Measurements from ENCODE around the gene CD226.
"Not testable (repeated sequence)": the region's sequence is repeated elsewhere in the genome, so short reads cannot be mapped to it uniquely, and the experiment has no call there.

CD226 gene

DNA sequence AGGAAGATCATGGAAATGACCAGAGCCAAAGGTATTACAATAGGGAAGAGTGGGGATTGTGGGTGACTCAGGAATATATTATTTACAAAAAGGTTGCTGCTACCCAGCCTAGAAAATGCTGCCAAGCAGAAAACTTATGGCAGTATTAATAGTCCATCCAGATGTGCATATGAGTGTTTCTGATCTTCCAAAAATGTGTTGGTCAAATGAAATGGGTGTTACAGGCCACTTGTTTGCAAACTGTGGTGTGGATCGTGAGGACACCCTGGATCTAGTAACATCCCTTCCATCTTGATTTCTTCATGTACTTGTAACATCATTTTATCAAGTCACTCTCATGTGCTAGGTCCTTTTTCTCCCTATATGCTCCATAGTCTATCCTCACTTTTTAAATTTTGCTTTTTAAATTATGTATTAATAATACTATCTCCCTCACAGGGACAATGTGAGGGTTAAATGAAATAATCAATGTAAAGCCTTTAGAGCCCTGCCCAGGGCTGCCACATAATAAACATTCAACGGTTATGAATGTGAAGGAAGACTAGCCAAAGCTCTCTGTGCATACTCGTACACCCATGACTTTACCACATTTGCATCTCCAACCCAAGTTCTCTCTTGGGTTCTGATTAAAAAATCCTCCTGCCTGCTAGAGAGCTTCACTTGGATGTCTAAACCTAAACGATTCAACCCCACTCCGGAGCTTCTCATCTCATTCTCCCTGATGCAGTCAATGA is 18.5 kb downstream of the CD226 start:
- H3K4me3 ChIP-seq (ENCODE audit: low read depth, low read length) = no peak overlapping the region
- DNase-seq (ENCODE audit: low read depth) = no peak

DNA sequence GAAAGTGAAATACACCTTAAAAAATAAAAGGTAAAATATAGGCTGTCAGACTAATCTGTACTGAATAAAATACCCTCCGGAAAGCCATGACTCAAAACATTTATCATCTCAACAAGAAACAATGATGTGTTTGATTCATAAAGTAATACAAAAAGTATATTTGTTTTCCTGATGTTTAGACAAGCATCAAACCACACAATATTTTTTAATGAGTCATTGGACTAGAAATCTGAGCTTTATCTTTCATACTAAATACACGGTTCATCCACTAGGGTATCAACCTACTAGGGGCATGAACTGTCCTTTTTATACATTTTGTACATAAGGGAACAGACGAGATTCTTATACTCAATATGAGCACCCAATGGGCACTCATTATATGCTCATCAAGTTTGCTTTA is 31.3 kb downstream of the CD226 start:
- DNase-seq (ENCODE audit: low read depth) = no peak
- no peak overlapping the region for H3K4me3 ChIP-seq (ENCODE audit: low read depth, low read length)

- DNase-seq (ENCODE audit: low read depth) = no peak
- H3K4me3 ChIP-seq (ENCODE audit: low read depth, low read length) = no peak overlapping the region
These were observed 38.8 kb downstream of the CD226 start for GRCh38 chr18:69908838-69909237.

GRCh38 chr18:69906765-69907164 is 40.9 kb downstream of the CD226 start:
- H3K4me3 ChIP-seq (ENCODE audit: low read depth, low read length) = no peak overlapping the region
- DNase-seq (ENCODE audit: low read depth) = no peak

GRCh38 chr18:69900941-69901340 is 46.7 kb downstream of the CD226 start:
- H3K4me3 ChIP-seq (ENCODE audit: low read depth, low read length) = no peak overlapping the region
- no peak for DNase-seq (ENCODE audit: low read depth)

GRCh38 chr18:69899154-69899923 is 48.3 kb downstream of the CD226 start:
- not testable (repeated sequence) for H3K4me3 ChIP-seq (ENCODE audit: low read depth, low read length); DNase-seq (ENCODE audit: low read depth)

GRCh38 chr18:69898241-69898861 is 49.3 kb downstream of the CD226 start:
- H3K4me3 ChIP-seq (ENCODE audit: low read depth, low read length) = no peak overlapping the region

GRCh38 chr18:69897397-69898108 is 50.1 kb downstream of the CD226 start:
- H3K4me3 ChIP-seq (ENCODE audit: low read depth, low read length) = no peak overlapping the region
- no peak for DNase-seq (ENCODE audit: low read depth)

More at GRCh38 chr18:69898241-69898861, 49.3 kb downstream of the CD226 start:
- no peak for DNase-seq (ENCODE audit: low read depth)

DNA sequence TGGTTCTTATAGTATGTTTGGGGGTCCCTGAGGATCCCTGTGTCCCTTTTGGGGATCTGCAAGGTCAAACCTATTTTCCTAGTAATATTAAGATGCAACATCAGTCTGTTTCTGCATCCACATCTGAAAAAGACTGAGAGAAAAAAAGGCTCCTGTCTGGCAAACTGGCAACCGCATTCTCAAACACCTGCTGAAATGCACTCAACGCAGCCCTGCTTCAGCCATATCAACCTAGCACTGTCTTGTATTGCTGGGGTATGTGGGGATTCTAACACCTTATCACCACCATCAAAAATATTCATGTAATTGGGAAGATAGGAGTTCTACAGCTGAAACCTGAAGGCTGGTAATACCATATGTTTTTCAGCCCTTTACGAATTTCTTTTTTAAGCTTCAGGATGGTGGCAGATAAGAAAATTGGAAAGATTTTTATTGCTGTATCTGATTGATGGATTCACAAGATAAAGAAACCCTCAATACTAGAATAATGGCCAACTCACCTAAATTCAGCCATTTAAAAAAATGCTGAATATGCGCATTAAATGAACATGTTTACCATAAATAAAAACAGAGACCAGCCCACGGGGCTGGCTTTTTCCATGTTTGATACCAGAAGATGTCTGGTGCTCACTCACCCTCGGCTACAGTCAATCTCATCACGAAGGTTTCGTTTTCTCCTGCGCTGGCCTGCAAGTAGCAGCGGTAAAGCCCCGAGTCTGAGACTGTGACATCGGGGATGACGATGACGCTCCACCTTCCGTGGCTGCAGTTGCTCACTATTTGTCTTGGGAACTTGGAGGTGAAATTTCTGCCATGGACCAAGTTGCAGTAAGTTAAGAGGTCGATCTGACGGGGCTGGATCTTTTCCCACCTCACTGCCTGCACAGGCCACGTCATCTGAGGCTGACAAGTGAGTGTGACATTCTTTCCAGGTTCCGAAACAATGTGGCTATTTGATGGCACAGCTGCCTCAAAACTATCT is 52.3 kb downstream of the CD226 start:
- no peak overlapping the region for H3K4me3 ChIP-seq (ENCODE audit: low read depth, low read length)
- DNase-seq (ENCODE audit: low read depth) = no peak

DNA sequence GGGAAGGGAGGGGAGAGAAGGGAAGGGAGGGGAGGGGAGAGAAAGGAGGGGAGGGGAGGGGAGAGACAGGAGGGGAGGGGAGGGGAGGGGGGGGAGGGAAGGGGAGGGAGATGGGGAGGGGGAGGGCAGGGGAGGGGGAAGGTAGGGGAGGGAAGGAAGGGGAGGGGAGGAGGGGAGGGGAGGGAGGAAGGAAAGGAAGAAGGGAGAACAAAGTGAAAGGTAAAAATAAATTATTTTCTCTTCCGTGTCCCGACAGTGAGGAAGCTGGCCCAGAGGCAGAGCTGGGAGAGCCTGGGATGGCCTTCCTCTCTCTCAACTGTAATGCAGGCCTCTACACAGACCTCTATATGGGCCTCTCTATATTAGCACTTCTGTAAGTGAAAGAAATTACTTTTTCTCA is 53.2 kb downstream of the CD226 start:
- H3K4me3 ChIP-seq (ENCODE audit: low read depth, low read length) = no peak overlapping the region
- no peak for DNase-seq (ENCODE audit: low read depth)

GRCh38 chr18:69890558-69890957 is 57.1 kb downstream of the CD226 start:
- DNase-seq (ENCODE audit: low read depth) = no peak
- H3K4me3 ChIP-seq (ENCODE audit: low read depth, low read length) = no peak overlapping the region

- H3K4me3 ChIP-seq (ENCODE audit: low read depth, low read length) = no peak overlapping the region
- no peak for DNase-seq (ENCODE audit: low read depth)
These were observed 58.7 kb downstream of the CD226 start for GRCh38 chr18:69889009-69889408.

- no peak for DNase-seq (ENCODE audit: low read depth)
- no peak overlapping the region for H3K4me3 ChIP-seq (ENCODE audit: low read depth, low read length)
These were observed 60.4 kb downstream of the CD226 start for GRCh38 chr18:69887256-69887655.

DNA sequence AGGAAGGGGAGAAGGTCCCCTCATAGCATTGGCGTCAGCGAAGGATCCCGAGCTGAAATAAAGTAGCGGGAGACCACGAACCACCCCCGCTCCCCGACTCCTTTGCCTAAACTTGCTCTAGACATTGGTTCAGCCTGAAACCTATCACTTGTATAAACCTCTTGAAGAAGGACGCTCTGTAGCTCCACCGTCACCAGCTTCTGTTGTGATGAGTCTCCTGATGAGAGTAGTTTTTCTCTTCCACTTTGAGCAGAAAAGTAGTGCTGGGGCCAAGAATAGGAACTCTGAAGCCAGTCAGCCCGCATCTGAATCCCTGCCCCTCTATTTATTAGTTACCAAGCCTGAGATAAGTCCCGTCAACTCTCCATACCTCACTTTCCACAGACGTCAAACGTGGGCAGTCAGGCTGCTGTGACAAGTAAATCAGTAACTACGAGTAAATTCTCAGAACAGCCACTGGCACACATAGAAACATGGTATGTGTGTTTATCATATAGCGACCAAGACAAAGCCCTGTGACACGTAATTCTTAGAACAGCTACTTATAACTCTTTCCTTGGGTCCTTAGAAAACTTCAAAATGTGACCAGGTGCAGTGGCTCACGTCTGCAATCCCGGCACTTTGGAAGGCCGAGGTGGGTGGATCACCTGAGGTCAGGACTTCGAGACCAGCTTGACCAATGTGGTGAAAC is 61.7 kb downstream of the CD226 start:
- H3K4me3 ChIP-seq (ENCODE audit: low read depth, low read length) = no peak overlapping the region
- DNase-seq (ENCODE audit: low read depth) = no peak

GRCh38 chr18:69885355-69885754 is 62.3 kb downstream of the CD226 start:
- no peak overlapping the region for H3K4me3 ChIP-seq (ENCODE audit: low read depth, low read length)
- no peak for DNase-seq (ENCODE audit: low read depth)

DNA sequence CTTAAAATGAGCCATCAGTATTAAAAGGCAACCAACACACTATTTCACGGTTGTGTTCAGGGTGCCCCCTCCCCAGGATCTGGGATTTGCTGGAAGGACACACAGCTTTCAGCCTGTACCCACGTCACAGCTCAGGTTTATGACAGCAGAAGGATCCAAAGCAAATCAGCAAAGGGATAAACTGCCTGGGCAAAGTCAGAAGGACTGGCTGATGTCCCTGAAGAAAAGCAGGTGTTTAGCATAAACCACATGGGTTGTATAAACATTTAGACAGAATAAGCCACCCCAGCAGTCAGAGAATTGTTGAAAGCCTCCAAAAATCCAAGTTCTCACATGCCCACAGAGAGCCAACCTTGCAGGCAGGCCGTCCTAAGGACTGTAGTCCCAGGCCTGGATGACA is 63.9 kb downstream of the CD226 start:
- no peak overlapping the region for H3K4me3 ChIP-seq (ENCODE audit: low read depth, low read length)
- DNase-seq (ENCODE audit: low read depth) = no peak

GRCh38 chr18:69882965-69883668 is 64.6 kb downstream of the CD226 start:
- no peak for DNase-seq (ENCODE audit: low read depth)
- H3K4me3 ChIP-seq (ENCODE audit: low read depth, low read length) = no peak overlapping the region

DNA sequence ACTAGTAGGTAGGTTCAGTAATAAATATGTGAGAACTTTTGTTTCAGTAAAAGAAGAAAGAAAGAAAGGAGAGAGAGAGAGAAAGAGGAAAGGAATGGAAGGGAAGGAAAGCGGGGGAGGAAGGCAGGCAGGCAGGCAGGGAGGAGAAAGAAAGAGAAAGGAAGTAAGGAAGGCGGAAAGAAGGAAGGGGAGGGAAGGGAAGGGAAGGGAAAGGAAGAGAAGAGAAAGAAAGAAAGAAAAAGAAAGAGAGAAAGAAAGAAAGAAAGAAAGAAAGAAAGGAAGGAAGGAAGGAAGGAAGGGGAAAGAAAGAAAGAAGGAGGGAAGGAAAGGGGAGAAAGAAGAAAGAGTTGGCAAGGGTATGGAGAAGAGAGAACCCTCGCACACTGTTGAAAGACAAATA is 67.6 kb downstream of the CD226 start:
- DNase-seq (ENCODE audit: low read depth) = no peak
- H3K4me3 ChIP-seq (ENCODE audit: low read depth, low read length) = no peak overlapping the region

Measured in skeletal muscle cell (primary cell).